Testis (tissue), 3 donors: ENCODE data around the gene TFB2M. TPM values are rescaled to one million over a fixed set of nuclear protein-coding genes. Genes with fewer than 3 reads are reported as not detected.
A peak's percentile ranks its signal among the peaks of the same experiment; 100 is the strongest.
"Not testable (repeated sequence)": the region's sequence is repeated elsewhere in the genome, so short reads cannot be mapped to it uniquely, and the experiment has no call there.

Source experiments
- DNase-seq: peaks from one replicate; pipeline ENCODE4 v3.0.0-alpha.2; 2019
- H3K27ac ChIP-seq, 2 donors: fragments of 200-600 bp; sonication (generic); one replicate each; pipeline ENCODE4 v1.5.1; 2019
- H3K27me3 ChIP-seq: fragments of 200-600 bp; sonication (generic); one replicate; pipeline ENCODE4 v1.5.1; 2019
- H3K36me3 ChIP-seq: fragments of 200-600 bp; sonication (generic); one replicate; pipeline ENCODE4 v1.5.1; 2017; ENCODE audit warnings: low read depth; ENCODE audit errors: missing control alignments
- H3K4me1 ChIP-seq: fragments of 200-600 bp; sonication (generic); one replicate; pipeline ENCODE4 v1.5.1; 2019
- H3K4me3 ChIP-seq, 2 donors: fragments of 200-600 bp; sonication (generic); one replicate each; pipeline ENCODE4 v1.5.1; 2017 to 2019
- H3K9me3 ChIP-seq: fragments of 200-600 bp; sonication (generic); one replicate; pipeline ENCODE4 v1.5.1; 2017
- CTCF ChIP-seq, 3 experiments: fragments of 450-650 bp in 2 of 3; fragments of 200-600 bp in 1 of 3; sonication (generic) in 1 of 3; IDR thresholded peaks; one replicate each; pipeline ENCODE4 v1.5.1; 2016 to 2019; ENCODE audit warnings: antibody characterized with exemption in 3 of 3, mild to moderate bottlenecking in 2 of 3, moderate library complexity in 1 of 3
- POLR2A ChIP-seq: fragments of 450-650 bp; IDR thresholded peaks from one replicate; pipeline ENCODE4 v1.6.1; 2017; ENCODE audit warnings: antibody characterized with exemption, mild to moderate bottlenecking, moderate library complexity
- WGBS, 2 donors: methylation state at CpG; one replicate each; pipeline ENCODE4 v1.1.5; 2018; 5-methylcytosine and 5-hydroxymethylcytosine counted together
- intact Hi-C: fragments of 100-400 bp; cut with DNase I; formaldehyde crosslinking; loops from one replicate; pipeline ENCODE4 v1.15.1; 2023; ENCODE audit warnings: low total_unique reads
- polyA plus RNA-seq: library from polyadenylated mRNA; stranded (reverse); fragments of 350-450 nt; fragmentation: Illumina TruSeq; extraction: RNeasy Lipid Tissue Mini Kit (QIAGEN cat#74804); gene quantifications from one replicate; pipeline ENCODE4 v1.2.3, GENCODE V29; 2014; ENCODE audit warnings: low read depth, low replicate concordance; ENCODE audit not compliant: insufficient read depth
- total RNA-seq, 2 donors: library from RNA; depleted of rRNA; stranded (reverse); fragments of >200 nt; gene quantifications; one replicate each; pipeline ENCODE4 v1.2.3, GENCODE V29; 2016

TFB2M gene
- total and polyA plus RNA-seq, 3 donors from 2014 or later: 15.7 to 20.0 (median 19.8) TPM

DNA sequence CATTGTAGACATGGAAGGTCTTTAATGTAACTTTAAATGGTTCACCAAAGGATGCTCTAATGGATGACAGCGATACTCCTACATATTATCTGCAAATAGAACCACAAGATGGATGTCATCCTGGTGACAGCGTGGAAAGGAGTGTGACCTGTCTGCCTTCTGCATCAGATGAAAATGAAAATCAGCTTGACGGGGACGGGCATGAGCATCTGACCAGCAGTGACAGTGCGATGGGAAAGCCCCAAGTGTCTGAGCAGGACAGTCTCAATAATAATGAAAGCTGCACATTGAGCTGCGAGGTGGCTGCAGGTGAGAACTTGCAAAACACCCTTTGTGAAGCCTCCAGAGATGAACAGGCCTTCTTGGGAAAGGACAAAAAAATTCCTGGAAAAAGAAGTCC lies 25.4 kb upstream of the TFB2M start:
- no peaks in the 10 kb centered on the region for H3K9me3 ChIP-seq
- H3K27ac ChIP-seq: peak overlapping the region in 1 of 2 donors; percentile 36
- intact Hi-C loops: no loop called here
- peaks cover 18% of the 10 kb centered on the region for H3K4me1 ChIP-seq
- 95% methylated on average over 6 of the region's 6 CpGs for WGBS, 2 donors
- TF ChIP-seq CTCF (IDR thresholded peaks at IDR 0.05): no peak
- TF ChIP-seq POLR2A: no peak
- no peaks in the 10 kb centered on the region for H3K27me3 ChIP-seq
- H3K4me3 ChIP-seq: no peak overlapping the region
- no peaks in the 10 kb centered on the region for H3K36me3 ChIP-seq
- DNase-seq: no peak

GRCh38 chr1:246591047-246591446 lies 25.0 kb upstream of the TFB2M start:
- intact Hi-C loops: no loop called here
- peaks cover 19% of the 10 kb centered on the region for H3K4me1 ChIP-seq
- H3K27me3 ChIP-seq: no peaks in the 10 kb centered on the region
- H3K36me3 ChIP-seq: no peaks in the 10 kb centered on the region
- no peak overlapping the region for H3K27ac ChIP-seq
- TF ChIP-seq CTCF (IDR thresholded peaks at IDR 0.05) (no peak), POLR2A (no peak)
- DNase-seq: no peak
- no peaks in the 10 kb centered on the region for H3K9me3 ChIP-seq
- H3K4me3 ChIP-seq: no peak overlapping the region

GRCh38 chr1:246589919-246590318 lies 23.9 kb upstream of the TFB2M start:
- WGBS, 2 donors: 84 to 95% methylated on average over 10 of the region's 10 CpGs

GRCh38 chr1:246588159-246588721 lies 22.2 kb upstream of the TFB2M start:
- intact Hi-C loops: no loop called here
- H3K9me3 ChIP-seq: no peaks in the 10 kb centered on the region
- peak overlapping the region; percentile 53 to 70 for H3K27ac ChIP-seq
- no peak for DNase-seq
- 59 to 61% methylated on average over 2 of the region's 2 CpGs for WGBS, 2 donors
- H3K27me3 ChIP-seq: no peaks in the 10 kb centered on the region
- H3K4me1 ChIP-seq: peaks cover 42% of the 10 kb centered on the region
- H3K36me3 ChIP-seq: no peaks in the 10 kb centered on the region
- TF ChIP-seq CTCF (IDR thresholded peaks at IDR 0.05): no peak
- H3K4me3 ChIP-seq: no peak overlapping the region

More at GRCh38 chr1:246589919-246590318, 23.9 kb upstream of the TFB2M start:
- peaks cover 27% of the 10 kb centered on the region for H3K4me1 ChIP-seq
- H3K36me3 ChIP-seq, H3K27me3 ChIP-seq, H3K9me3 ChIP-seq, H3K4me3 ChIP-seq, DNase-seq, intact Hi-C loops: not testable (repeated sequence)
- H3K27ac ChIP-seq: peak overlapping the region; percentile 41 to 63

GRCh38 chr1:246587606-246588005 lies 21.5 kb upstream of the TFB2M start:
- intact Hi-C loops: no loop called here
- Histone ChIP-seq H3K36me3 (no peaks in the 10 kb centered on the region), H3K4me3 (no peak overlapping the region), H3K27ac (peak overlapping the region; percentile 53 to 70), H3K27me3 (no peaks in the 10 kb centered on the region), H3K4me1 (peaks cover 48% of the 10 kb centered on the region), H3K9me3 (no peaks in the 10 kb centered on the region)
- DNase-seq: no peak
- TF ChIP-seq CTCF (IDR thresholded peaks at IDR 0.05) (no peak), POLR2A (no peak)
- WGBS, 2 donors: 27 to 28% methylated on average over 3 of the region's 3 CpGs
